HG03442 (cell line): ENCODE data around the gene ARSD.
"Not testable (repeated sequence)": the region's sequence is repeated elsewhere in the genome, so short reads cannot be mapped to it uniquely, and the experiment has no call there.

ENCODE experiments used
- ATAC-seq: cut with Tn5 transposase; IDR thresholded peaks from one replicate; pipeline ENCODE4 v1.9.1; 2021; ENCODE audit warnings: mild to moderate bottlenecking, moderate library complexity; ENCODE audit not compliant: unreplicated experiment

Gene ARSD

DNA sequence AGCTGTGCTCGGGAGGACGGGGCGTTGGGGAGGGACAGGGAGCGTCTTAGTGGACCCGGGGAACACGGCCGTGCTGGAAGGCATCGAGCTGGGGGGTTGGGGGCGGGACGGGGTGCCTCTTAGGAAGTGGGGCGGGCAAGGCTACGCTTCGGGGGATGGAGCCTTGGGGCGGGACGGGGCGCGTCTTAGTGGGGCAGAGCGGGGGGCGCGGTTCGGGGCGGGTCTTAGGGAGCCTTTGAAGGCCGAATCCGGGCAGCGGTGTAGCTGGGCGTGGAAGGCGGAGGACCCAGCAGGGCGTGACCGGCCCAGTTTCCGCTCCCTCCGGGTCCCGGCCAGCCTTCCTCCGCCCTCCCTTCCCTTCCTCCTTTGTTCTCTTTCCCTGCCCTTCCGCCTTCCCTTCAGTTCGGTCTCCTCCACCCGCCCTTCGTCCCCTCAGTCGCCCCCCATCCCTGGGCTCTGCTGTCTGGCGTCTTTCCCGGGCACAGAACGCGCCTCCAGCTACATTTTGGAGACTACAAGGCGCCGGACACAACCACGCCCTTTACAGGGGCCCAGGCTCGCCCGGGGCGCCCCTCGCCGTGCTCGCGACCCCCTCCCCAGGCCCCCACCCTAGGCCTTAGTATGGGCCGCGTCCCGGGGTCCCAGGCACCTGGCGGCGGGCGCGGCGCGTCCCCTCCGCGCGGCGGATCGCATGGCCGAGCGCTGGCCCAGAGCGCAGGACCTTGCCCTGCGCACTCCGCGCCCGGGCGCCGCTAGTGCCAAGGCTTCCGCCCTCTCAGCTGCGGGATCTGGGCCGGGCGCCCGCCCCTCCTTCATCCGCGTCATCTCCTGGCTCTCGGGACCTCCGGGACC lies at the start of gene ARSD:
TSS of gene ARSD (minus strand) at position 757 of the 852 bp plus-strand sequence. CDS start at position 693, 64 bp downstream.
- peak; percentile 91 for ATAC-seq

- not testable (repeated sequence) for ATAC-seq
Measured at GRCh38 chrX:2978639-2979038, 49.5 kb upstream of the ARSD start.

DNA sequence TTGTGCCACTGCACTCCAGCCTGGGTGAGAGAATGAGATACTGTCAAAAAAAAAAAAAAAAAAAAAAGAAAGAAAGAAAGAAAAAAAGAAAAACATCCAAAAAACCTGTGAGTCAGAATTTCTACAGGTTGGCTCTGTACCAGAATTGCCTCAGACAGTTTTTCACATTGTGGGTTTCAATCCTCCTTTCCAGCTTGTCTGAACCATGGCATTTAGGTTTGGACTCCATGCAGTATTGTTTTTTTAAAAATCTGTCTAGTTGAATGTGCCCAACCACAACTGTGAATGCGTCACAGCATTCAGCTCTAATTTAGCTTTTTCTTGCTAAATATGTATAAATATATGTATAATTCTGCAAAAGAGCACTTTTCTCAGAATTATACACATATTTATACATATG lies 45.8 kb upstream of the ARSD start:
- no peak for ATAC-seq

DNA sequence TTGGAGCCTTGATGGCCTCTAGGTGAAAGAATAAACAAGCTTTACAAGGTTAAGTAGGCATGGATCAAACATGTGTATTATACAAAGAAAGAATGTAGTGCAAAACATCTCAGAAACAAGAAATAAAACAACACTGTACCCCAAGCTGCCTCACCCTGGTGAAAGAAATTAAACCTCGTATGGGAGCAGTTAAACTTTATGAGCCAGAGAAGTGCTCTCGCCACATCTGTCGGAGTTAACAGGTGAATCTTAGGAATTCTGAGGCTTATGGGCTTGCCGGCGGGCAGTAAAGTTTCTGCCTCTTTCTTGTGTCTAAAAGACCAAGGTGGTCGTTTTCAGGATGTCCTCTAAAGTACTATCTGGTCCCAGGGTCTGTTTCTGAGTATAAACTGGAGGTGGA lies 43.3 kb upstream of the ARSD start:
- ATAC-seq, result no peak

GRCh38 chrX:2969021-2969420 lies 39.9 kb upstream of the ARSD start:
- ATAC-seq, result no peak

- ATAC-seq, result peak; percentile 63
Measured at GRCh38 chrX:2967998-2968909, 39.1 kb upstream of the ARSD start.

- no peak for ATAC-seq
Measured at GRCh38 chrX:2967584-2967983, 38.4 kb upstream of the ARSD start.

GRCh38 chrX:2967012-2967411 lies 37.9 kb upstream of the ARSD start:
- no peak for ATAC-seq

DNA sequence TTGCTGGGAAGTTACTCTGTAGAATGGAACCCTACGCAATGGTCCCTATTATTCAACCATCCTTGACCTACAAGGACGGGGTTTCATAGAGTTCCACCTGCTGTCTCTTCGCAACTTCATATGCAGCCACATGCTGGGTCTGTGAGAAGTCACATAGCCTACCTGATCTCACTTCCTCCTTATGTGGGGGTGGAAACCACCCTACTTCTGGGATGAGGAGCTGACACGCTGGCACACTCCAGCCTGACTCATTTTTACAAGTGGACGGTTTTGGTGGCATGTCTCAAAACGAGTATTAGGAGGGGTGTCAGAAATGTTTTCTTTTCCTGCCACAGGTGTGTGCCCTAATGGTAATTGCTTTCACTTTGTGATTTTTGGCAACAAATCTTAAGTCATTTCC lies 36.8 kb upstream of the ARSD start:
- peak; percentile 77 for ATAC-seq

- not testable (repeated sequence) for ATAC-seq
Measured at GRCh38 chrX:2963992-2964794, 35.1 kb upstream of the ARSD start.

DNA sequence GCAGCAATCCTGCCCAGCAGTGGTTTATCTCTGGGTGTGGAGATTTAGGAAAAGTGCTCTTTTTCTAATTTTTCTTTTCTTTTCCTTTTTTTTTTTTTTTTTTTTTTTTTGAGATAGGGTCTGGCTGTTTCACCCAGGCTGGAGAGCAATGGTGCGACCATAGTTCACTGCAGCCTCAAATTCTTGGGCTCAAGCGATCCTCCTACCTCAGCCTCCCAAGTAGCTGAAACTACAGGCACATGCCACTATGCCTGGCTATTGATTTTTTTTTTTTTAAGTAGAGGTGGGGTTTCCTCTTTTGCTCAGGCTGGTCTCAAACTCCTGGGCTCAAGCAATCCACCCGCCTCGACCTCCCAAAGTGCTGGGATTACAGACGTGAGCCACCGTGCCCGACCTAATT lies 34.3 kb upstream of the ARSD start:
- ATAC-seq, result not testable (repeated sequence)

GRCh38 chrX:2962381-2962780 lies 33.2 kb upstream of the ARSD start:
- ATAC-seq, result no peak

DNA sequence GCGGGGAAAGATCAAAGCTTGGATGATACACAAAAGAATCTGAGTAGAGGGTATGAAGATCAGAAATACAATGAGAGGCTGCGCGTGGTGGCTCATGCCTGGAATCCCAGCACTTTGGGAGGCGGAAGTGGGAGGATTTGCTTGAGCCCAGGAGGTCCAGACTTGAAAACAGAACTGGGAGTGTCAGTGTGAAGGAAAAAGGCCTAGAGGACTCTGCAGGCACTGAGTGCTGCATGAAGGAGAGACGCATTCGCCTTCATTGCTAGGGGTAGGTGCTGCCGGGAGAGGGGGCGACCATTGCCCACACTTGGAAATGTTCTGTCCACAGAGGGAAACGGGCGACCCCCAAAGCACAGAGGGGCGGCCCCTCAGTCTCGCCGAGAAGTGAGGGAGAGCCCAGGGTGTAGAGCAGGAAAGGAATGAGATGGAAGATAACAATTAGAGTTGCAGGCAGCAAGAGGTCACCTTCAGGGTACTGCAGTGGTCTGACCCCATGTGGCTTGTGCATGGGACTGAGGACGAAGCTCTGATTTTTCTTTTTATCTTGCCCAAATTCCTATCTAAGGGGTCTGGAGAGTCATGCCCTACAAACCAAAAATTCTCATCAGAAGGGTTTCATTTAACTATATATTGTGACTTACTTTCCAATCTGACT lies 31.8 kb upstream of the ARSD start:
- ATAC-seq, result no peak

DNA sequence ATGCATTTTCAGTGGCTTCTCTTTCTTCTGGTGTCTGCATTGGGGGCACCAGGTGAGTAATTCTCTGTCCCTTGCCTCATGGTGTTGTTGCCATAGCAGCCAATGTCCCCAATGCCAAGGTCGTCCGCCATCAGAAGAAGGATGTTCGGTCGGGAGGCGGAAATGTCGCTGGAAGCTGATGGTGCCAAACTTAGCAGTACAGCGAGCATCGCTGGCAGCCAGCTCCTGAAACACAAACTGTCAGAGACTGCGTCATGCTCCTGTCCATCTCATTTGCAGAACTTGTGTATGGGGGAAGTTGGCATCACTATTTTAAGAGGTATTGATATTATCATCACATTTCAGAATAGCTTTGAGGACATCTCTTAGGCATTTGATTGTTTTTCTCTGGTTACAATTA lies 29.1 kb upstream of the ARSD start:
- no peak for ATAC-seq

DNA sequence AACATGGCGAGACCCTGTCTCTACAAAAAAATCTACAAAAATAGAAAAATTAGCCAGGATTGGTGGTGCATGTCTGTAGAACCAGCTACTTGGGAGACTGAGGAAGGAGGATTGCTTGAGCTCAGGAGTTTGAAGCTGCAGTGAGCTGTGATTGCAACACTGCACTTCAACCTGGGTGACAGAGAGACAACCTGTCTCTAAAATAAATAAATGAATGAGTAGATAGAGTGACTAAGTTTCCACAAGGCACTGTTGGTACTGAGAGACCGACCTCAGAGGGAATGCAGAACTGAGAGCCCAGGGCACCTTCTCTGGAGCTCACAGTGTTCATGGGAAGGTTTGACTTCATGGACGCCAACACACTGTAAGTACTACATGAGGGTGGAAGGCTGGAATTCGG lies 26.7 kb upstream of the ARSD start:
- ATAC-seq, result no peak

DNA sequence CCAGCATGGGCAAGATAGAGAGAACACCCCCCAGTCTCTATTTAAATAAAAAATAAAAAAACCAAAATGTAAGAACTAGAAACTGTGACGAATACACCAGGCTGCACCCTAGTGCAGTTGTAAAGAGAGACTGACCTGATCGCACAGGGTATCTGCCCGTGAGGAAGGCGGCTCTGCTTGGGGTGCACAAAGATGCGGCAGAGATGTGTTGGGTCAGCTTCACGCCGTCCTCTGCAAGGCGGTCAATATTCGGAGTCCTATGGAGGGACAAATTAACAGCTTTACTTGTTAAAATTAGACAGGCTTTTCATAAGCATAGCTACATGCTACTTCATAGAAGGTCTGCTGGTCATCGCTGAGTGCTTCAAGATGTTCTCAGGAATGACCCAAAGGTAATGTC lies 26.1 kb upstream of the ARSD start:
- no peak for ATAC-seq

DNA sequence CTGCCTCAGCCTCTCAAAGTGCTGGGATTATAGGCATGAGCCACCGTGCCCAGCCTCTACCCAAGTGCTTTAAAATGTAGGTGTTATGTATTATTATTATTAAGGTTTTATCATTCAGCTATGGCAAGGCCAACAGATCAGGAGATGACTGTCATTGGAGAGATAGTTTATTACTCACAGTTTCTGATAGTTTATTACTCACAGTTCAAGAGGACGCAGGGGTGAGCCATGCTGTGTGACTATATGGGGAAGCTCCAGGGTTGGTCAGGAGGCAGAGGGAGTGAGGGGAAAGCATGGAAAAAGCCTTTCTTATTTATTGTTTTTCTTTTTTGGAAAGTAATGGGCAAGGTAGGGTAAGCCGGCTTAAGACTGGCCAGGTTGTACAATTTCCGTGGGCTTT lies 25.4 kb upstream of the ARSD start:
- no peak for ATAC-seq

GRCh38 chrX:2937942-2938341 lies 8.8 kb upstream of the ARSD start:
- ATAC-seq, result not testable (repeated sequence)

GRCh38 chrX:2934715-2935710 lies 5.9 kb upstream of the ARSD start:
- ATAC-seq, result no peak
